HepG2 (cell line): Measurements from ENCODE around the gene ACTN4. TPM values are rescaled to one million over a fixed set of nuclear protein-coding genes. Genes with fewer than 3 reads are reported as not detected.

ENCODE experiments used
- AGO2 ChIP-seq: fragments of 200-400 bp; formaldehyde crosslinking; optimal IDR thresholded peaks from 2 replicates; pipeline ENCODE3; 2017; ENCODE audit warnings: mild to moderate bottlenecking, low read depth, low read length, moderate library complexity
- FIP1L1 ChIP-seq: fragments of 200-400 bp; formaldehyde crosslinking; IDR thresholded peaks from 2 replicates; pipeline ENCODE4 v1.6.1; 2018; ENCODE audit warnings: low read depth, mild to moderate bottlenecking, low read length, moderate library complexity, borderline replicate concordance; ENCODE audit not compliant: insufficient read depth
- FOXC1 ChIP-seq: sonication (generic); formaldehyde crosslinking; IDR thresholded peaks from 2 replicates; pipeline ENCODE4 v1.8.0; 2022; ENCODE audit warnings: mild to moderate bottlenecking, missing genetic modification reagents, borderline replicate concordance
- GABPB1 ChIP-seq: IDR thresholded peaks from 2 replicates; pipeline ENCODE4 v1.6.1; 2016; ENCODE audit warnings: mild to moderate bottlenecking, missing genetic modification reagents, moderate library complexity, missing compliant biosample characterization
- HMG20B ChIP-seq: conservative IDR thresholded peaks from 2 replicates; pipeline ENCODE4 v1.6.1; 2016; ENCODE audit warnings: missing genetic modification reagents, missing compliant biosample characterization
- HOXA3 ChIP-seq: sonication (generic); formaldehyde crosslinking; IDR thresholded peaks from 2 replicates; pipeline ENCODE4 v1.5.0; 2020; ENCODE audit warnings: missing genetic modification reagents
- HOXA7 ChIP-seq: sonication (generic); formaldehyde crosslinking; IDR thresholded peaks from 2 replicates; pipeline ENCODE4 v1.8.1; 2022; ENCODE audit warnings: mild to moderate bottlenecking, missing genetic modification reagents, moderate library complexity
- KLF13 ChIP-seq: sonication (generic); formaldehyde crosslinking; IDR thresholded peaks from 2 replicates; pipeline ENCODE4 v1.4.0; 2020; ENCODE audit warnings: mild to moderate bottlenecking, missing genetic modification reagents
- MLLT10 ChIP-seq: sonication (generic); formaldehyde crosslinking; IDR thresholded peaks from 2 replicates; pipeline ENCODE4 v1.4.0; 2020; ENCODE audit warnings: missing genetic modification reagents
- SAFB2 ChIP-seq: sonication (generic); formaldehyde crosslinking; IDR thresholded peaks from 2 replicates; pipeline ENCODE4 v1.5.1; 2020; ENCODE audit warnings: missing genetic modification reagents, low read depth, mild to moderate bottlenecking, borderline replicate concordance
- SMARCE1 ChIP-seq: fragments of 450-650 bp; IDR thresholded peaks from 2 replicates; pipeline ENCODE4 v1.6.1; 2017; ENCODE audit warnings: borderline replicate concordance
- SRSF9 ChIP-seq: fragments of 200-400 bp; formaldehyde crosslinking; IDR thresholded peaks from 2 replicates; pipeline ENCODE4 v1.6.1; 2018; ENCODE audit warnings: borderline replicate concordance, mild to moderate bottlenecking, low read depth, low read length; ENCODE audit not compliant: insufficient read depth, poor library complexity, severe bottlenecking
- STAG1 ChIP-seq: sonication (generic); formaldehyde crosslinking; IDR thresholded peaks from 2 replicates; pipeline ENCODE4 v1.4.0; 2020; ENCODE audit warnings: missing genetic modification reagents
- THYN1 ChIP-seq: sonication (generic); formaldehyde crosslinking; IDR thresholded peaks from 2 replicates; pipeline ENCODE4 v1.8.1; 2023; ENCODE audit warnings: low read depth, mild to moderate bottlenecking, moderate library complexity, missing genetic modification reagents, borderline replicate concordance
- ZNF136 ChIP-seq: sonication (generic); formaldehyde crosslinking; IDR thresholded peaks from 2 replicates; pipeline ENCODE4 v1.8.1; 2022; ENCODE audit warnings: low read depth, mild to moderate bottlenecking, moderate library complexity, missing genetic modification reagents
- ZNF260 ChIP-seq: sonication (generic); formaldehyde crosslinking; IDR thresholded peaks from 2 replicates; pipeline ENCODE4 v1.4.0; 2020; ENCODE audit warnings: missing genetic modification reagents, low read depth, mild to moderate bottlenecking, borderline replicate concordance
- polyA plus RNA-seq, 8 experiments: library from polyadenylated mRNA; depleted of rRNA in 3 of 8; stranded (reverse) in 7 of 8; unstranded in 1 of 8; fragments of >200 nt; fragmentation: Illumina TruSeq in 4 of 8; extraction: Trizol in 4 of 8; gene quantifications; 2 replicates each; pipeline versions ENCODE4 v1.2.1 to v1.2.3, GENCODE V29; 2011 to 2016; ENCODE audit warnings: low read depth in 4 of 8, missing spikeins in 1 of 8, mixed read lengths in 1 of 8; ENCODE audit not compliant: insufficient read depth in 1 of 8
- total RNA-seq, 5 experiments: library from RNA; depleted of rRNA; stranded (reverse); fragments of >200 nt; fragmentation: Illumina TruSeq; extraction: Trizol; gene quantifications; 2 replicates each; pipeline ENCODE4 v1.2.3, GENCODE V29; 2016; ENCODE audit warnings: low read depth in 1 of 5
- TF ChIP-seq, protein P1 (sequence below): sonication (generic); formaldehyde crosslinking; IDR thresholded peaks from 2 replicates; pipeline ENCODE4 v1.9.0; 2022; ENCODE audit warnings: missing genetic modification reagents, mild to moderate bottlenecking, borderline replicate concordance
- TF ChIP-seq, protein P2 (sequence below): sonication (generic); formaldehyde crosslinking; IDR thresholded peaks from 2 replicates; pipeline ENCODE4 v1.5.0; 2020; ENCODE audit warnings: missing genetic modification reagents
- TF ChIP-seq, protein P3 (sequence below): sonication (generic); formaldehyde crosslinking; IDR thresholded peaks from 2 replicates; pipeline ENCODE4 v1.5.1; 2020; ENCODE audit warnings: mild to moderate bottlenecking, missing genetic modification reagents, moderate library complexity
- TF ChIP-seq, protein P4 (sequence below): IDR thresholded peaks from 2 replicates; pipeline ENCODE4 v1.6.1; 2018; ENCODE audit warnings: missing genetic modification reagents, mild to moderate bottlenecking, missing compliant biosample characterization
- TF ChIP-seq, protein P5 (sequence below): sonication (generic); formaldehyde crosslinking; IDR thresholded peaks from 2 replicates; pipeline ENCODE4 v1.4.0; 2020; ENCODE audit warnings: missing genetic modification reagents; ENCODE audit errors: not compliant biosample characterization
- TF ChIP-seq, protein P6 (sequence below): sonication (generic); formaldehyde crosslinking; IDR thresholded peaks from 2 replicates; pipeline ENCODE4 v1.8.0; 2022; ENCODE audit warnings: missing genetic modification reagents, low read depth, mild to moderate bottlenecking, borderline replicate concordance

The ACTN4 gene
- total and polyA plus RNA-seq, 2 of the 13 experiments (the other 11 are each of a cell fraction or from before 2014, with no cell fraction given), result 171 to 192 TPM

DNA sequence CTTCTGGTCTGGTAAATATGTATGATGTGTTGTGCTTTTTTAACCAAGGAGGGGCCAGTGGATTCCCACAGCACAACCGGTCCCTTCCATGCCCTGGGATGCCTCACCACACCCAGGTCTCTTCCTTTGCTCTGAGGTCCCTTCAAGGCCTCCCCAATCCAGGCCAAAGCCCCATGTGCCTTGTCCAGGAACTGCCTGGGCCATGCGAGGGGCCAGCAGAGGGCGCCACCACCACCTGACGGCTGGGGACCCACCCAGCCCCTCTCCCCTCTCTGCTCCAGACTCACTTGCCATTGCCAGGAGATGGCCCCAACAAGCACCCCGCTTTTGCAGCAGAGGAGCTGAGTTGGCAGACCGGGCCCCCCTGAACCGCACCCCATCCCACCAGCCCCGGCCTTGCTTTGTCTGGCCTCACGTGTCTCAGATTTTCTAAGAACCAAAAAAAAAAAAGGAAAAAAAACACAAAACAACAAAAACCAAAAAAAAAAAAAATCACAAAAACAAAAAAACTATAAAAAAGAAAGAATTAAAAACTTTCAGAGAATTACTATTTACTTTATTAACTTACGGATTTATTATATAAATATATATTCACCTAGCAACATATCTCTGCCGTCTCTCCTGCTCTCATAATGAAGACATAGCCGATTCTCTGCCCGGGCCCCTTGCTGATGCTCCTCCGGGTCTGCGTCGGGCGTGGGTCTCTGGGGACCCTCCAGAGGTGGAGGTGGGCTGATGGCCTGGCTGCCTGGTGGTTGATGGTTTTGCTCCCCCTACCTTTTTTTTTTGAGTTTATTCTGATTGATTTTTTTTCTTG is 82.4 kb downstream of the ACTN4 start (continued):
- TF ChIP-seq, protein P1, sequence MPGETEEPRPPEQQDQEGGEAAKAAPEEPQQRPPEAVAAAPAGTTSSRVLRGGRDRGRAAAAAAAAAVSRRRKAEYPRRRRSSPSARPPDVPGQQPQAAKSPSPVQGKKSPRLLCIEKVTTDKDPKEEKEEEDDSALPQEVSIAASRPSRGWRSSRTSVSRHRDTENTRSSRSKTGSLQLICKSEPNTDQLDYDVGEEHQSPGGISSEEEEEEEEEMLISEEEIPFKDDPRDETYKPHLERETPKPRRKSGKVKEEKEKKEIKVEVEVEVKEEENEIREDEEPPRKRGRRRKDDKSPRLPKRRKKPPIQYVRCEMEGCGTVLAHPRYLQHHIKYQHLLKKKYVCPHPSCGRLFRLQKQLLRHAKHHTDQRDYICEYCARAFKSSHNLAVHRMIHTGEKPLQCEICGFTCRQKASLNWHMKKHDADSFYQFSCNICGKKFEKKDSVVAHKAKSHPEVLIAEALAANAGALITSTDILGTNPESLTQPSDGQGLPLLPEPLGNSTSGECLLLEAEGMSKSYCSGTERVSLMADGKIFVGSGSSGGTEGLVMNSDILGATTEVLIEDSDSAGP, result peak; percentile 59; the same call in 1 of the 2 replicates
- TF ChIP-seq FOXC1 (CRISPR knock-in tag) (0 out of 2 replicates have a peak, but pooled peaks have one; percentile 43), FIP1L1 (no peak), SAFB2 (CRISPR knock-in tag) (no peak), HOXA3 (peak; percentile 50; the same call in 1 of the 2 replicates), SMARCE1 (no peak), HMG20B (CRISPR knock-in tag) (no peak), SRSF9 (no peak), HOXA7 (CRISPR knock-in tag) (no peak), MLLT10 (CRISPR knock-in tag) (no peak), ZNF136 (CRISPR knock-in tag) (no peak), STAG1 (peak; percentile 90), THYN1 (CRISPR knock-in tag) (no peak), GABPB1 (CRISPR knock-in tag) (no peak), ZNF260 (CRISPR knock-in tag) (no peak), KLF13 (CRISPR knock-in tag) (no peak), AGO2 (peak; percentile 25)
- TF ChIP-seq, protein P2, sequence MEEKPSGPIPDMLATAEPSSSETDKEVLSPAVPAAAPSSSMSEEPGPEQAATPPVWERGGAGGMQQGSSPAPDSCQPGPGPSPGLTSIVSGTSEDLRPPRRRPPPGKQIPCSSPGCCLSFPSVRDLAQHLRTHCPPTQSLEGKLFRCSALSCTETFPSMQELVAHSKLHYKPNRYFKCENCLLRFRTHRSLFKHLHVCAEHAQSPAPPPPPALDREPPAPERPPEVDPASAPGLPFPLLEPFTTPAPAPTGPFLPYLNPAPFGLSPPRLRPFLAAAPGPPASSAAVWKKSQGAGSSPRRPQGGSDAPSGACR (CRISPR knock-in tag), result peak; percentile 57; the same call in 1 of the 2 replicates
- TF ChIP-seq, protein P3, sequence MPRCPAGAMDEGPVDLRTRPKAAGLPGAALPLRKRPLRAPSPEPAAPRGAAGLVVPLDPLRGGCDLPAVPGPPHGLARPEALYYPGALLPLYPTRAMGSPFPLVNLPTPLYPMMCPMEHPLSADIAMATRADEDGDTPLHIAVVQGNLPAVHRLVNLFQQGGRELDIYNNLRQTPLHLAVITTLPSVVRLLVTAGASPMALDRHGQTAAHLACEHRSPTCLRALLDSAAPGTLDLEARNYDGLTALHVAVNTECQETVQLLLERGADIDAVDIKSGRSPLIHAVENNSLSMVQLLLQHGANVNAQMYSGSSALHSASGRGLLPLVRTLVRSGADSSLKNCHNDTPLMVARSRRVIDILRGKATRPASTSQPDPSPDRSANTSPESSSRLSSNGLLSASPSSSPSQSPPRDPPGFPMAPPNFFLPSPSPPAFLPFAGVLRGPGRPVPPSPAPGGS (CRISPR knock-in tag), result no peak
- TF ChIP-seq, protein P4, sequence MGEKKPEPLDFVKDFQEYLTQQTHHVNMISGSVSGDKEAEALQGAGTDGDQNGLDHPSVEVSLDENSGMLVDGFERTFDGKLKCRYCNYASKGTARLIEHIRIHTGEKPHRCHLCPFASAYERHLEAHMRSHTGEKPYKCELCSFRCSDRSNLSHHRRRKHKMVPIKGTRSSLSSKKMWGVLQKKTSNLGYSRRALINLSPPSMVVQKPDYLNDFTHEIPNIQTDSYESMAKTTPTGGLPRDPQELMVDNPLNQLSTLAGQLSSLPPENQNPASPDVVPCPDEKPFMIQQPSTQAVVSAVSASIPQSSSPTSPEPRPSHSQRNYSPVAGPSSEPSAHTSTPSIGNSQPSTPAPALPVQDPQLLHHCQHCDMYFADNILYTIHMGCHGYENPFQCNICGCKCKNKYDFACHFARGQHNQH (CRISPR knock-in tag), result no peak
- TF ChIP-seq, protein P5, sequence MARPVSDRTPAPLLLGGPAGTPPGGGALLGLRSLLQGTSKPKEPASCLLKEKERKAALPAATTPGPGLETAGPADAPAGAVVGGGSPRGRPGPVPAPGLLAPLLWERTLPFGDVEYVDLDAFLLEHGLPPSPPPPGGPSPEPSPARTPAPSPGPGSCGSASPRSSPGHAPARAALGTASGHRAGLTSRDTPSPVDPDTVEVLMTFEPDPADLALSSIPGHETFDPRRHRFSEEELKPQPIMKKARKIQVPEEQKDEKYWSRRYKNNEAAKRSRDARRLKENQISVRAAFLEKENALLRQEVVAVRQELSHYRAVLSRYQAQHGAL, result no peak
- TF ChIP-seq, protein P6, sequence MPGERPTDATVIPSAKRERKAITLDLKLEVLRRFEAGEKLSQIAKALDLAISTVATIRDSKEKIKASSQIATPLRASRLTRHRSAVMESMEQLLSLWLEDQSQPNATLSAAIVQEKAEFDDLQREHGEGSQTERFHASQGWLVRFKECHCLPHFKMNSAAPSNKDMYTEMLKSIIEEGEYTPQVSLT (CRISPR knock-in tag), result no peak
